Superior temporal gyrus (tissue), 1 donor: ENCODE results near the gene LIPH.
A peak's percentile ranks its signal among the peaks of the same experiment; 100 is the strongest.
"Not testable (repeated sequence)": the region's sequence is repeated elsewhere in the genome, so short reads cannot be mapped to it uniquely, and the experiment has no call there.

ENCODE experiments used
- DNase-seq: peaks from one replicate; pipeline ENCODE4 v3.0.0-alpha.2; 2016; ENCODE audit errors: extremely low spot score

Gene LIPH

GRCh38 chr3:185488465-185488864 lies 63.9 kb downstream of the LIPH start:
- no peak for DNase-seq

- no peak for DNase-seq
These were observed 66.0 kb downstream of the LIPH start for GRCh38 chr3:185486394-185486793.

- no peak for DNase-seq
These were observed 68.1 kb downstream of the LIPH start for GRCh38 chr3:185484296-185484695.

- no peak for DNase-seq
These were observed 72.9 kb downstream of the LIPH start for GRCh38 chr3:185479373-185479945.

GRCh38 chr3:185477316-185477715 lies 75.1 kb downstream of the LIPH start:
- DNase-seq, result no peak

- DNase-seq, result not testable (repeated sequence)
These were observed 77.5 kb downstream of the LIPH start for GRCh38 chr3:185474922-185475321.

- peak; percentile 34 for DNase-seq
These were observed 79.0 kb downstream of the LIPH start for GRCh38 chr3:185473290-185473815.

- DNase-seq, result no peak
These were observed 82.1 kb downstream of the LIPH start for GRCh38 chr3:185470323-185470722.

- no peak for DNase-seq
These were observed 82.8 kb downstream of the LIPH start for GRCh38 chr3:185469542-185469941.

- DNase-seq, result not testable (repeated sequence)
These were observed 86.3 kb downstream of the LIPH start for GRCh38 chr3:185466123-185466522.

GRCh38 chr3:185465471-185465870 lies 86.9 kb downstream of the LIPH start:
- no peak for DNase-seq

GRCh38 chr3:185460719-185461350 lies 91.6 kb downstream of the LIPH start:
- peak; percentile 48 for DNase-seq

GRCh38 chr3:185460309-185460708 lies 92.1 kb downstream of the LIPH start:
- no peak for DNase-seq

- no peak for DNase-seq
These were observed 95.0 kb downstream of the LIPH start for GRCh38 chr3:185457376-185457775.
